ENCODE data around the gene MTUS2. TPM values are rescaled to one million over a fixed set of nuclear protein-coding genes. Genes with fewer than 3 reads are reported as not detected.

MTUS2 gene
- total and polyA plus RNA-seq, 2 of the 8 experiments (the other 6 are each of a cell fraction or from before 2014, with no cell fraction given), result 0.18 to 0.80 TPM

DNA sequence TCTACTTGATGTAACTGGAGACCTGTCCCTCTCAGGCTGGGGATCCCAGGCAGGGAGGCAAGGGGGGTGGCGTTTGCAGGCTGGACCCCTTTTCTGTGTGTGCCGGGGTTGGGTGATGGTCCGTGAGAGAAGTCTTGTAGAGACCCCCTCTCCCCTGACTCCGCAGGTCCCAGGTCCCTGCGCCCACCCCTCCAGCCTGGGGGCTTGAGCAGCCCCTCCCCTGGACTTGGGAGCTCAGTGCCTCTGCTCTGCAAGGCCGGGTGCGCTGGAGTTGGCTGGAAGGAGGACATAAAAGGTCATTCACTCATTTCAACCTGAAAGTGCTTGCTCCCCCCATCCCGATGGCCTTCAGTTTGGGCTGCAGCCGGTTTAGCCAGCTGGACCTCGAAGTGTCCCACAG is 685.8 kb downstream of the MTUS2 start (continued):
- TF ChIP-seq, protein P1, sequence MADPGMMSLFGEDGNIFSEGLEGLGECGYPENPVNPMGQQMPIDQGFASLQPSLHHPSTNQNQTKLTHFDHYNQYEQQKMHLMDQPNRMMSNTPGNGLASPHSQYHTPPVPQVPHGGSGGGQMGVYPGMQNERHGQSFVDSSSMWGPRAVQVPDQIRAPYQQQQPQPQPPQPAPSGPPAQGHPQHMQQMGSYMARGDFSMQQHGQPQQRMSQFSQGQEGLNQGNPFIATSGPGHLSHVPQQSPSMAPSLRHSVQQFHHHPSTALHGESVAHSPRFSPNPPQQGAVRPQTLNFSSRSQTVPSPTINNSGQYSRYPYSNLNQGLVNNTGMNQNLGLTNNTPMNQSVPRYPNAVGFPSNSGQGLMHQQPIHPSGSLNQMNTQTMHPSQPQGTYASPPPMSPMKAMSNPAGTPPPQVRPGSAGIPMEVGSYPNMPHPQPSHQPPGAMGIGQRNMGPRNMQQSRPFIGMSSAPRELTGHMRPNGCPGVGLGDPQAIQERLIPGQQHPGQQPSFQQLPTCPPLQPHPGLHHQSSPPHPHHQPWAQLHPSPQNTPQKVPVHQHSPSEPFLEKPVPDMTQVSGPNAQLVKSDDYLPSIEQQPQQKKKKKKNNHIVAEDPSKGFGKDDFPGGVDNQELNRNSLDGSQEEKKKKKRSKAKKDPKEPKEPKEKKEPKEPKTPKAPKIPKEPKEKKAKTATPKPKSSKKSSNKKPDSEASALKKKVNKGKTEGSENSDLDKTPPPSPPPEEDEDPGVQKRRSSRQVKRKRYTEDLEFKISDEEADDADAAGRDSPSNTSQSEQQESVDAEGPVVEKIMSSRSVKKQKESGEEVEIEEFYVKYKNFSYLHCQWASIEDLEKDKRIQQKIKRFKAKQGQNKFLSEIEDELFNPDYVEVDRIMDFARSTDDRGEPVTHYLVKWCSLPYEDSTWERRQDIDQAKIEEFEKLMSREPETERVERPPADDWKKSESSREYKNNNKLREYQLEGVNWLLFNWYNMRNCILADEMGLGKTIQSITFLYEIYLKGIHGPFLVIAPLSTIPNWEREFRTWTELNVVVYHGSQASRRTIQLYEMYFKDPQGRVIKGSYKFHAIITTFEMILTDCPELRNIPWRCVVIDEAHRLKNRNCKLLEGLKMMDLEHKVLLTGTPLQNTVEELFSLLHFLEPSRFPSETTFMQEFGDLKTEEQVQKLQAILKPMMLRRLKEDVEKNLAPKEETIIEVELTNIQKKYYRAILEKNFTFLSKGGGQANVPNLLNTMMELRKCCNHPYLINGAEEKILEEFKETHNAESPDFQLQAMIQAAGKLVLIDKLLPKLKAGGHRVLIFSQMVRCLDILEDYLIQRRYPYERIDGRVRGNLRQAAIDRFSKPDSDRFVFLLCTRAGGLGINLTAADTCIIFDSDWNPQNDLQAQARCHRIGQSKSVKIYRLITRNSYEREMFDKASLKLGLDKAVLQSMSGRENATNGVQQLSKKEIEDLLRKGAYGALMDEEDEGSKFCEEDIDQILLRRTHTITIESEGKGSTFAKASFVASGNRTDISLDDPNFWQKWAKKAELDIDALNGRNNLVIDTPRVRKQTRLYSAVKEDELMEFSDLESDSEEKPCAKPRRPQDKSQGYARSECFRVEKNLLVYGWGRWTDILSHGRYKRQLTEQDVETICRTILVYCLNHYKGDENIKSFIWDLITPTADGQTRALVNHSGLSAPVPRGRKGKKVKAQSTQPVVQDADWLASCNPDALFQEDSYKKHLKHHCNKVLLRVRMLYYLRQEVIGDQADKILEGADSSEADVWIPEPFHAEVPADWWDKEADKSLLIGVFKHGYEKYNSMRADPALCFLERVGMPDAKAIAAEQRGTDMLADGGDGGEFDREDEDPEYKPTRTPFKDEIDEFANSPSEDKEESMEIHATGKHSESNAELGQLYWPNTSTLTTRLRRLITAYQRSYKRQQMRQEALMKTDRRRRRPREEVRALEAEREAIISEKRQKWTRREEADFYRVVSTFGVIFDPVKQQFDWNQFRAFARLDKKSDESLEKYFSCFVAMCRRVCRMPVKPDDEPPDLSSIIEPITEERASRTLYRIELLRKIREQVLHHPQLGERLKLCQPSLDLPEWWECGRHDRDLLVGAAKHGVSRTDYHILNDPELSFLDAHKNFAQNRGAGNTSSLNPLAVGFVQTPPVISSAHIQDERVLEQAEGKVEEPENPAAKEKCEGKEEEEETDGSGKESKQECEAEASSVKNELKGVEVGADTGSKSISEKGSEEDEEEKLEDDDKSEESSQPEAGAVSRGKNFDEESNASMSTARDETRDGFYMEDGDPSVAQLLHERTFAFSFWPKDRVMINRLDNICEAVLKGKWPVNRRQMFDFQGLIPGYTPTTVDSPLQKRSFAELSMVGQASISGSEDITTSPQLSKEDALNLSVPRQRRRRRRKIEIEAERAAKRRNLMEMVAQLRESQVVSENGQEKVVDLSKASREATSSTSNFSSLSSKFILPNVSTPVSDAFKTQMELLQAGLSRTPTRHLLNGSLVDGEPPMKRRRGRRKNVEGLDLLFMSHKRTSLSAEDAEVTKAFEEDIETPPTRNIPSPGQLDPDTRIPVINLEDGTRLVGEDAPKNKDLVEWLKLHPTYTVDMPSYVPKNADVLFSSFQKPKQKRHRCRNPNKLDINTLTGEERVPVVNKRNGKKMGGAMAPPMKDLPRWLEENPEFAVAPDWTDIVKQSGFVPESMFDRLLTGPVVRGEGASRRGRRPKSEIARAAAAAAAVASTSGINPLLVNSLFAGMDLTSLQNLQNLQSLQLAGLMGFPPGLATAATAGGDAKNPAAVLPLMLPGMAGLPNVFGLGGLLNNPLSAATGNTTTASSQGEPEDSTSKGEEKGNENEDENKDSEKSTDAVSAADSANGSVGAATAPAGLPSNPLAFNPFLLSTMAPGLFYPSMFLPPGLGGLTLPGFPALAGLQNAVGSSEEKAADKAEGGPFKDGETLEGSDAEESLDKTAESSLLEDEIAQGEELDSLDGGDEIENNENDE (IDR thresholded peaks at IDR 0.05; ENCODE audit: insufficient replicate concordance, low read length), result no peak
- TF ChIP-seq E2F6 (IDR thresholded peaks at IDR 0.05) (no peak), USF2 (IDR thresholded peaks at IDR 0.05; ENCODE audit: low read length) (no peak), BRCA1 (IDR thresholded peaks at IDR 0.05; ENCODE audit: low read depth, low read length) (no peak), KDM5A (IDR thresholded peaks at IDR 0.05; ENCODE audit: low read length) (no peak)
